Suprapubic skin (tissue), 4 donors: ENCODE measurements around the gene TEX47. TPM values are rescaled to one million over a fixed set of nuclear protein-coding genes. Genes with fewer than 3 reads are reported as not detected.

Experiments
- DNase-seq, 2 donors: peaks; one replicate each; pipeline ENCODE4 v3.0.0-alpha.2; 2019; ENCODE audit warnings: low spot score in 2 of 2
- H3K27ac ChIP-seq: fragments of 200-600 bp; sonication (generic); one replicate; pipeline ENCODE4 v1.5.1; 2019
- H3K27me3 ChIP-seq: fragments of 200-600 bp; sonication (generic); one replicate; pipeline ENCODE4 v1.5.1; 2019
- H3K36me3 ChIP-seq: fragments of 200-600 bp; sonication (generic); one replicate; pipeline ENCODE4 v1.5.1; 2019
- H3K4me1 ChIP-seq: fragments of 200-600 bp; sonication (generic); one replicate; pipeline ENCODE4 v1.5.1; 2019
- H3K4me3 ChIP-seq: fragments of 200-600 bp; sonication (generic); one replicate; pipeline ENCODE4 v1.5.1; 2019; ENCODE audit warnings: mild to moderate bottlenecking
- H3K9me3 ChIP-seq: fragments of 200-600 bp; sonication (generic); one replicate; pipeline ENCODE4 v1.5.1; 2019
- CTCF ChIP-seq, 2 donors: fragments of 200-600 bp in 1 of 2; fragments of 450-650 bp in 1 of 2; sonication (generic) in 1 of 2; IDR thresholded peaks; one replicate each; pipeline ENCODE4 v1.5.1; 2016 to 2019; ENCODE audit warnings: antibody characterized with exemption in 2 of 2, mild to moderate bottlenecking in 1 of 2, moderate library complexity in 1 of 2
- EP300 ChIP-seq: sonication (generic); formaldehyde crosslinking; IDR thresholded peaks from one replicate; pipeline ENCODE4 v1.6.1; 2017; ENCODE audit warnings: antibody characterized with exemption
- POLR2A ChIP-seq, 2 donors: fragments of 450-650 bp; IDR thresholded peaks; one replicate each; pipeline ENCODE4 v1.6.1; 2017; ENCODE audit warnings: antibody characterized with exemption in 2 of 2, mild to moderate bottlenecking in 2 of 2, moderate library complexity in 2 of 2
- POLR2AphosphoS5 ChIP-seq, 3 donors: sonication (generic); formaldehyde crosslinking; IDR thresholded peaks; one replicate each; pipeline ENCODE4 v1.6.1; 2017; ENCODE audit warnings: antibody characterized with exemption in 3 of 3
- WGBS: methylation state at CpG from one replicate; pipeline ENCODE4 v1.1.5; 2018; 5-methylcytosine and 5-hydroxymethylcytosine counted together
- total RNA-seq, 4 donors: library from RNA; depleted of rRNA; stranded (reverse); fragments of >200 nt; gene quantifications; one replicate each; pipeline ENCODE4 v1.1.0, GENCODE V29; 2016

Gene TEX47
- total RNA-seq, 4 donors from 2014 or later: not detected

- 63% methylated on average over 1 of the region's 1 CpG for WGBS
- Histone ChIP-seq H3K36me3 (no peaks in the 10 kb centered on the region), H3K4me1 (peaks cover 19% of the 10 kb centered on the region), H3K27me3 (peaks cover 52% of the 10 kb centered on the region), H3K9me3 (no peaks in the 10 kb centered on the region), H3K27ac (no peak overlapping the region), H3K4me3 (no peak overlapping the region)
- TF ChIP-seq CTCF (IDR thresholded peaks at IDR 0.05) (no peak), POLR2AphosphoS5 (IDR thresholded peaks at IDR 0.05) (no peak), EP300 (no peak), POLR2A (IDR thresholded peaks at IDR 0.05) (no peak)
- no peak for DNase-seq
Observed at GRCh38 chr7:88761779-88762178, 33.8 kb downstream of the TEX47 start.

GRCh38 chr7:88760136-88760515, 35.4 kb downstream of the TEX47 start:
- WGBS: 38% methylated on average over 6 of the region's 6 CpGs
- Histone ChIP-seq H3K36me3 (no peaks in the 10 kb centered on the region), H3K4me3 (peak overlapping the region; percentile 47), H3K27me3 (peaks cover 65% of the 10 kb centered on the region), H3K27ac (no peak overlapping the region), H3K4me1 (peaks cover 19% of the 10 kb centered on the region), H3K9me3 (no peaks in the 10 kb centered on the region)
- no peak for DNase-seq
- TF ChIP-seq POLR2A (IDR thresholded peaks at IDR 0.05) (no peak), CTCF (IDR thresholded peaks at IDR 0.05) (no peak)

- H3K36me3 ChIP-seq: no peaks in the 10 kb centered on the region
- no peak within 1 kb of the TSS for H3K27ac ChIP-seq
- 2% methylated on average over 65 of the region's 74 CpGs for WGBS
- peak; percentile 48 to 78 for DNase-seq
- H3K4me3 ChIP-seq: peak within 1 kb of the TSS; percentile 47
- H3K27me3 ChIP-seq: peaks cover 68% of the 10 kb centered on the region
- H3K9me3 ChIP-seq: no peaks in the 10 kb centered on the region
- peaks cover 19% of the 10 kb centered on the region for H3K4me1 ChIP-seq
- TF ChIP-seq POLR2A (IDR thresholded peaks at IDR 0.05): no peak
- no peak for TF ChIP-seq EP300
- no peak for TF ChIP-seq POLR2AphosphoS5 (IDR thresholded peaks at IDR 0.05)
- no peak for TF ChIP-seq CTCF (IDR thresholded peaks at IDR 0.05)
Observed at GRCh38 chr7:88759230-88760135, 36.1 kb downstream of the TEX47 start, which contains the start of gene ZNF804B. Gene ZNF804B, plus strand, starts transcription at chr7:88759700. Its CDS starts 277 bp downstream, at chr7:88759977.

GRCh38 chr7:88758381-88759229, 36.9 kb downstream of the TEX47 start:
- H3K4me3 ChIP-seq: peak overlapping the region; percentile 47
- no peak overlapping the region for H3K27ac ChIP-seq
- DNase-seq: no peak
- H3K4me1 ChIP-seq: peaks cover 19% of the 10 kb centered on the region
- H3K27me3 ChIP-seq: peaks cover 68% of the 10 kb centered on the region
- TF ChIP-seq CTCF (IDR thresholded peaks at IDR 0.05): no peak
- no peak for TF ChIP-seq EP300
- no peak for TF ChIP-seq POLR2AphosphoS5 (IDR thresholded peaks at IDR 0.05)
- TF ChIP-seq POLR2A (IDR thresholded peaks at IDR 0.05): no peak
- H3K9me3 ChIP-seq: no peaks in the 10 kb centered on the region
- no peaks in the 10 kb centered on the region for H3K36me3 ChIP-seq
- 6% methylated on average over 29 of the region's 33 CpGs for WGBS

GRCh38 chr7:88757371-88757770, 38.2 kb downstream of the TEX47 start:
- TF ChIP-seq EP300: no peak
- no peak for TF ChIP-seq POLR2AphosphoS5 (IDR thresholded peaks at IDR 0.05)
- no peak for TF ChIP-seq POLR2A (IDR thresholded peaks at IDR 0.05)
- TF ChIP-seq CTCF (IDR thresholded peaks at IDR 0.05): no peak
- DNase-seq: no peak
- H3K9me3 ChIP-seq: no peaks in the 10 kb centered on the region
- WGBS: 76% methylated on average over 2 of the region's 2 CpGs
- peaks cover 68% of the 10 kb centered on the region for H3K27me3 ChIP-seq
- H3K27ac ChIP-seq: no peak overlapping the region
- H3K4me1 ChIP-seq: peaks cover 19% of the 10 kb centered on the region
- H3K36me3 ChIP-seq: no peaks in the 10 kb centered on the region
- H3K4me3 ChIP-seq: no peak overlapping the region
